Measurements from ENCODE around the gene ZBED6. TPM values are rescaled to one million over a fixed set of nuclear protein-coding genes. Genes with fewer than 3 reads are reported as not detected.

Gene ZBED6
- total and polyA plus RNA-seq, 9 of the 15 experiments (the other 6 are each of a cell fraction or from before 2014, with no cell fraction given), result 0.21 to 16.6 (median 5.0) TPM

- TF ChIP-seq, protein P1, sequence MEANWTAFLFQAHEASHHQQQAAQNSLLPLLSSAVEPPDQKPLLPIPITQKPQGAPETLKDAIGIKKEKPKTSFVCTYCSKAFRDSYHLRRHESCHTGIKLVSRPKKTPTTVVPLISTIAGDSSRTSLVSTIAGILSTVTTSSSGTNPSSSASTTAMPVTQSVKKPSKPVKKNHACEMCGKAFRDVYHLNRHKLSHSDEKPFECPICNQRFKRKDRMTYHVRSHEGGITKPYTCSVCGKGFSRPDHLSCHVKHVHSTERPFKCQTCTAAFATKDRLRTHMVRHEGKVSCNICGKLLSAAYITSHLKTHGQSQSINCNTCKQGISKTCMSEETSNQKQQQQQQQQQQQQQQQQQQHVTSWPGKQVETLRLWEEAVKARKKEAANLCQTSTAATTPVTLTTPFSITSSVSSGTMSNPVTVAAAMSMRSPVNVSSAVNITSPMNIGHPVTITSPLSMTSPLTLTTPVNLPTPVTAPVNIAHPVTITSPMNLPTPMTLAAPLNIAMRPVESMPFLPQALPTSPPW (CRISPR knock-in tag; IDR thresholded peaks at IDR 0.05), result no peak
- TF ChIP-seq ZNF41 (CRISPR knock-in tag; conservative IDR thresholded peaks at IDR 0.05), result no peak
- TF ChIP-seq, protein P2, sequence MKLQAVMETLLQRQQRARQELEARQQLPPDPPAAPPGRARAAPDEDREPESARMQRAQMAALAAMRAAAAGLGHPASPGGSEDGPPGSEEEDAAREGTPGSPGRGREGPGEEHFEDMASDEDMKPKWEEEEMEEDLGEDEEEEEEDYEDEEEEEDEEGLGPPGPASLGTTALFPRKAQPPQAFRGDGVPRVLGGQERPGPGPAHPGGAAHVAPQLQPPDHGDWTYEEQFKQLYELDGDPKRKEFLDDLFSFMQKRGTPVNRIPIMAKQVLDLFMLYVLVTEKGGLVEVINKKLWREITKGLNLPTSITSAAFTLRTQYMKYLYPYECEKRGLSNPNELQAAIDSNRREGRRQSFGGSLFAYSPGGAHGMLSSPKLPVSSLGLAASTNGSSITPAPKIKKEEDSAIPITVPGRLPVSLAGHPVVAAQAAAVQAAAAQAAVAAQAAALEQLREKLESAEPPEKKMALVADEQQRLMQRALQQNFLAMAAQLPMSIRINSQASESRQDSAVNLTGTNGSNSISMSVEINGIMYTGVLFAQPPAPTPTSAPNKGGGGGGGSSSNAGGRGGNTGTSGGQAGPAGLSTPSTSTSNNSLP (IDR thresholded peaks at IDR 0.05; ENCODE audit: borderline replicate concordance, low read depth, low read length), result peak; percentile 7; the same call in 1 of the 2 replicates
Measured at GRCh38 chr1:203799971-203800370, 4.5 kb downstream of the ZBED6 start (continued).

GRCh38 chr1:203805689-203806088 lies 10.3 kb downstream of the ZBED6 start:
- CTCF ChIA-PET (ENCODE audit: low intra/inter-chr PET ratio), result no interaction called here
- 91% methylated on average over 7 of the region's 7 CpGs for WGBS (ENCODE audit: insufficient coverage, low coverage, missing lambda C conversion rate)
- no TSS peak for BruUV-seq (replicated peaks)

More at GRCh38 chr1:203805689-203806088, 10.3 kb downstream of the ZBED6 start:
- POLR2A ChIA-PET, result interaction anchor here (0.6 to 3.2 kb wide), 3 partner anchors 9 to 314 kb away, joined by 3 to 17 read pairs (median 3); no protein-coding TSS in a partner anchor
- TF ChIP-seq EP400 (IDR thresholded peaks at IDR 0.05), result no peak
- TF ChIP-seq RBFOX2 (IDR thresholded peaks at IDR 0.05; ENCODE audit: low read depth, low read length), result peak; percentile 29; the same call in 1 of the 2 replicates
- H3K9me3 ChIP-seq (replicated peaks; ENCODE audit: control insufficient read depth, insufficient read depth, low read depth, low read length), result no peaks in the 10 kb centered on the region
- H3K36me3 ChIP-seq (ENCODE audit: control insufficient read depth, insufficient read depth, low read length), result peaks cover 83% of the 10 kb centered on the region
- H3K9ac ChIP-seq (ENCODE audit: insufficient read depth in 1 of 2, low read depth in 2 of 2, low read length in 2 of 2), result no peak overlapping the region
- DNase-seq (ENCODE audit: extremely low read depth in 1 of 4, low spot score in 3 of 4) (no peak), FAIRE-seq (no peak), ATAC-seq (no peak)
- in situ Hi-C loops (cut with MboI), result no loop called here
- intact Hi-C loops (cut with micrococcal nuclease), result no loop called here
- peaks cover 89% of the 10 kb centered on the region for H3K79me2 ChIP-seq (ENCODE audit: control insufficient read depth, insufficient read depth, low read length)
- H3K4me2 ChIP-seq (ENCODE audit: insufficient read depth, low read length), result no peak overlapping the region
- no peak overlapping the region for H3K4me3 ChIP-seq
- H3K27ac ChIP-seq (ENCODE audit: extremely low read depth, low read depth, low read length), result no peak overlapping the region
- H4K20me1 ChIP-seq (replicated peaks; ENCODE audit: control insufficient read depth, insufficient read depth, low read length), result no peaks in the 10 kb centered on the region
- no peaks in the 10 kb centered on the region for H3K9me1 ChIP-seq (ENCODE audit: control insufficient read depth, insufficient read depth, low read length)
- no peaks in the 10 kb centered on the region; a peak in 1 of 5 replicates for H3K4me1 ChIP-seq (replicated peaks in 1 of 2; ENCODE audit: control insufficient read depth in 2 of 2, insufficient read depth in 2 of 2, low read length in 2 of 2)
- no peaks in the 10 kb centered on the region for H3K27me3 ChIP-seq (ENCODE audit: control insufficient read depth in 2 of 2, insufficient read depth in 2 of 2, low read length in 2 of 2)
- no peak overlapping the region for H2AFZ ChIP-seq (ENCODE audit: low read depth, low read length)

Data from K562 (cell line).